ENCODE measurements around the gene AGBL4.

Gene AGBL4

DNA sequence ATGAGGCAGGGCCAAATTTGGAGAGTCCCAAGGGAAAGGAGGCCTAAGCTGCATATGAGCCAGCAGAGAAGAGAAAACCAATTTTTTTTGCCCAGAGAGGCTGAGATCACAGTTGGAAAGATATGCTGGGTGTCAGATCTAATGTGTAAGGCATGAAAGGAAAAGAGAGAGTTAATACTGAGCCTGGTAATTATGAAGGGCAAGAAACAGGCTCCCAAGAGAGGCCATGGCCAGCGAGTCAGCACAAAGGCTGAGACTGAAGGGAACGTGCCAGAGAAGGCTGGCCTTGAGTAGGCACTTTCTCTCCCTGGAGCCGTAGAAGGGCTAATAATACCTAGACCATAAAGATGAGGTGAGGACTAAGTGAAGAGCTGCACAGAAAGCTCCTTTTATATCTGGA is 1215.3 kb downstream of the AGBL4 start:
- DNase-seq: no peak

GRCh38 chr1:48807554-48808260 is 1216.0 kb downstream of the AGBL4 start:
- DNase-seq: no peak

- no peak for DNase-seq
These were observed 1220.3 kb downstream of the AGBL4 start for GRCh38 chr1:48803474-48803873.

DNA sequence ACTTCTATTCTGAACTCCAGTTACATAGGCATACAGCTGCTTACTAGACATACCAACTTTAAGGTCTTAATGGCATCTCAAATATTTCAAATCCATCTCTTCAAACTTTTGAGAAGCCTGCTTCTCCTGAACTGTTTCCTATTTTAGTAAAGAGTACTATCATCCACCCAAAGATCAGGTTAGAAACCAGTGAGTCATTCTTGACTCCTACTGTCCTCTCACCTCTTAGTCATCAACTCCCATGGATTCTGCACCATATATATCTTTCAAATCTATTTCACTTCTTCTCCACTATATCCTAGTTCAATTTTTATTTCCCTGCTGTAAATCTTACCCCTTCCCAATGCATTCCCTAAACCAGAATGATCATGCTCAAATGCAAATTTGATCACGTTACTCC is 1228.9 kb downstream of the AGBL4 start:
- no peak for DNase-seq

DNA sequence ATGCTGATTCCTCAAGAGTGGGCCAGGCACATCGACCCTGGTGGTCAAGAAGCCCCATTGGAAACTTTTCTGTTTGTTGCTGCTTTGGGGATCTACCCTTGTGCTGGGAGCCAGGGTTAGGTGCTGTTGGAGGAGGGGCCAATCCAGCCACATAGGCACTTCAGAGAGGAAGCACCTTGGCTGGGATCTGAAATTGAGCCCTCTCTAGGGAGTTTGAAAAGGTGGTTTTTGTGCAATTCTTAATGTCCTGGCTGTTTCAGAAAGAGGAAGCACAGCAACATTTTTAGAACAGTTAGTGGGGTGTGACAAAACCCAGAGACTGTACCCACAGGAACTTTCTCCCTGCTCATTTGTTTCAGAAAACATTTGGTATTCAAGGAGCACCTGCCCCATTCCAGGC is 1229.9 kb downstream of the AGBL4 start:
- no peak for DNase-seq

- DNase-seq: no peak
These were observed 1230.8 kb downstream of the AGBL4 start for GRCh38 chr1:48792961-48793360.

DNA sequence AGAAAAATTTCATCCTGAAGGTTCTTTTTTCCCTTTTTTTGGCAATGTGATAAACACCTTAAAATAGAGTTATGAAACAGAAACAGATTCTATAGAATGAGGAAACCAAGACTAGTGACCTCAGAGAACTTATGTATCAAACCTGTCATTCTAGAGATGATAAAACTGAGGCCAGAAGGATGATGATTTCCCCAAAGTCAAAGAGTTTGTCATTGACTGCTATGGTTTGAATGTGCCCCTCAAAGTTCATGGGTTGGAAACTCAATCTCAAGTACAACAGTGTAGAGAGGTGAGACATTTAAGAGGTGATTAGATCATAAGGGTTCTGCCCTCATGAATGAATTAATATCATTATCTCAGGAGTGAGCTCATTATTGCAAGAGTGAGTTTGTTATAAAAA is 1233.4 kb downstream of the AGBL4 start:
- DNase-seq: no peak

DNA sequence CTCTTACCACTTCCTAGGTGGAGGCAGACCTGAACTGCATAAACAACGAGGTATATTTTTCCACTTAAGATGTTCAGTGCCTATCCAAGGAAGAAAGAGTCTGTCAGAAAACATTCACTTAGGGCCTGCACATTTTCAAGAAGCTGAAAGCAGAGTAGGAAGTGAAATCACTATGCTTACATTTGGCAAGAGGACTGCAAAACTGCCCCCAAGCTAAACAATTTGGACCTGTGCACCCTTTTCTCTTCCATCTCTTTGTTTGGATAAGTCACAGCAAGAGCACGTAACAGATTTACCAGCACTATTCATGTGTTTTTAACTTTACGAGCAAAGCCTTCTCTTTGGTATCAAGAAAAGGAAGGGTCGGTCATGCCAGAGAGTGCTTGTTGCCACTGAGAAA is 1233.9 kb downstream of the AGBL4 start:
- DNase-seq: no peak

GRCh38 chr1:48785869-48786268 is 1237.9 kb downstream of the AGBL4 start:
- DNase-seq: no peak

- DNase-seq: no peak
These were observed 1239.5 kb downstream of the AGBL4 start for GRCh38 chr1:48784301-48784700.

- DNase-seq: no peak
These were observed 1246.4 kb downstream of the AGBL4 start for GRCh38 chr1:48777219-48777895.

GRCh38 chr1:48776393-48777218 is 1247.1 kb downstream of the AGBL4 start, which contains the start of gene BEND5:
TSS of gene BEND5 (minus strand) at chr1:48776891. CDS start at chr1:48776831, 60 bp downstream.
- peak; percentile 76 to 80 for DNase-seq

DNA sequence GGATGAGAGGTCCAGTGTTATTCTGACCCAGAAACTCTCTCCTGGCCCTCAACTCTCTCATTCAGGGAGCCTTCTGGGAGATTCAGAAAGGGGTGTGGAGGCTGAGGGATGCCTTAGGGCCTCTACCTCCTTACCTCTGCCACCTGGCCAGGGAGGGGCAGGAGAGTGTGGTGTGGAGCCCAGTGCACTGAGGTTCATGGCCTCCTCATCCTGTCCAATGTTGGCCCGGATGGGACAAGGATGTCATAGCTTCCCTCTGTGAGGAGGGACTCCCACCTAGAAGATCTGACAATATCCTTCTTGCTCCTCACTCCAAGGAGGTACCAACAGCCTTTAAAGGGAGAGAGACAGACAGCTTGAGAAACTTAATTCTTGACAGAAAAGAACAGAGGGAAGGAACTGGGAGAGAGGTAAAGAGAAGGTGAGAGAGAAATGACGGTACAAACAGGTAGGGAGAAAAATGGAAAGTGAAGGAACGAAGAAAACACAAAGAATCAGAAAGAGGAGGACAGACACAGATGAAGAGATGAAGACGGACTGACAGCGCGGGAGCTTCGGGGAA is 1247.8 kb downstream of the AGBL4 start:
- peak in 1 of 2 experiments; percentile 3 for DNase-seq

DNA sequence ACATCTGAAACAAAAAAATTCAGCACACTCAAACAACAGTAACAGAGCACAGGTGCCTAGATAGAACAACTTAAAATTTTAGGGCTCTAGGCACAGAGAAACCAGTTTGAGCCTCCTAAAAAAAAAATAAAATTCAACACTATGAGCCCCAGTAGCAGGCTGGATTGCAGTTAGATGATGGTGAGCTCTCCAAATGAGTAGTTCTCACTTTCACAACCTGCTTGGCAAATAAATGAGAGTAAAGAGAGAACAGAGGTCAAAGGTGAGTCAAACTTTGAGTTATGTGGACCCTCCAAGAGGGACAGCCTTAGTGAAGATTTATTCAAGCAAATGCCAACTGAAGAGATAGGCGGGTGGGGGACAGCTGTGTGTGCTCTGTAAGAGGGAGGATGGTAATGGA is 1250.6 kb downstream of the AGBL4 start:
- DNase-seq: no peak

DNA sequence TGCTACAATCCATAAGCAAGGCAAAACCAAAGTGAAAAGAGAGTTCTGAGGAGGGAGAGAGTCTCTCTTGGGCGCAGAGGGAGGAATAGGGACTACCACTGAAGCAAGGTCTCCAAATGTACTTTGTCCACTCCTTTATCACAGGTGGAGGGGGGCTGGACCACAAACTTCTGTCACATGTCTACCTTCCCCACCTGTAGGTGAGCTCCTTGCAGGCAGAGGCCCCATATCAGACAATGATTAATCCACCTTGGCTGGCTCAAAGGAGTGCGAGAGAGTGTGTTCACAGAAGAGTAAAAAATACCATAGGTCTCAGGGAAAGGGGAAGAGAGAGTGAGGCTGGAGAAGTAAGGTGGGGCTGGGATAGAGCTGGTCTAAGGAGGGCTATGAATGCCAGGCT is 1251.5 kb downstream of the AGBL4 start:
- DNase-seq: no peak

DNA sequence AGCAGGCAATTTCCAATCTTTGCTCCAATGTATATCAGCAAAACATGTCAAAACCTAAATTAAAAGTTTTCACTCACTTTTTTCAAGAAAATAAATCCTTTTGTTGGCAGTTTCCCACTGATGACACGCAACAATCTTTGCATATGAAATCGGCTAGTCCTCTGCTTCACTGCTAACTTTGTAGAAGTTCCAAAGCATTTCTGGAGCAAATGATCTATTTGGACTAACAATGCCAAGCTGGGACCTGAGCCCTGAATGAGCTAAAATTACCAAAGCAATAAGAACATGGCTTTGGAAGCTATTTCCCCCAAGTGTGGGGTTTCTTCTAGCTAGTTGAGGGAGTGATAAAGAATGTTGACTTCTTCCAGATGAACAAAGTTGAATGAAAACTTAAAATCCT is 1252.2 kb downstream of the AGBL4 start:
- DNase-seq: no peak

DNA sequence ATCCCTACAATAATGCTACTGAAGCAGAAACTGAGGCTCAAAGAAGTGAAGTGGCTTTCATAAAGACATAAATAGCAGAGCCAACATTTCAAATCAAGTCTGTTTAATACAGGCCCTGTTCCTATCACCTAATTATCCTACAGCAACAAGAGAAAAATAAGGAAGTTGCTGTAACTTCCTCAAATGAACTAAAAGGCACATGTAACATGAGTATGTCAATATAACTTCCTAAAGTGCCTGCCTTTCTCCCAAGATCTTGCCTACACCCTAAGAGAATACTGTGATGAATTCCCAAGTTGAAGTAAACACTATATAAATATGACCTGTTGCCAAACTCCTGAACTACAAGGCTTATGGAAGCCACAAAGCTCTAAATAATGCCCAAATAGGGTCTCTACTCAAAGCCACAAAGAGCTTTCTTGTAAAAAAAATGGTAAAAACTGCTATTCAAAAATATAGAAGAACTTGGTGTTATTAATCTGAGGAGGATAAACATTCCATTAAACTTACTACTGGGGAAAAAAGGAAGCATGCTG is 1255.7 kb downstream of the AGBL4 start:
- no peak for DNase-seq

DNA sequence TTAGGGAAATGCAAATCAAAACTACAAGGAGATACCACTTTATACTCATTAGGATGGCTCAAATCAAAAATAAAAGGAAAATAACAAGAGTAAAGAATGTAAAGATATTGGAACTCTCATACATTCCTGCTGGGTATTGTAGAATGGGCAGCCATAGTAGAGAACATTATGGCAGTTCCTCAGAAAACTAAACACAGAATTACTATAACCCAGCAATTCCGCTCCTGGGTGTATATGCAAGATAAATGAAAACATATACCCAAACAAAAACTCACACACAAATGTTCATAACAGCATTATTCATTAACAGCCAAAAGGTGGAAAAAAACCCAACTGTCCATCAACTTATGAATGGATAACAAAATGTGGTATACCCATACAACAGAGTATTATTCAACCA is 1258.4 kb downstream of the AGBL4 start:
- DNase-seq: no peak

GRCh38 chr1:48761986-48762385 is 1261.8 kb downstream of the AGBL4 start:
- DNase-seq: no peak

- no peak for DNase-seq
These were observed 1262.3 kb downstream of the AGBL4 start for GRCh38 chr1:48761411-48761810.

DNA sequence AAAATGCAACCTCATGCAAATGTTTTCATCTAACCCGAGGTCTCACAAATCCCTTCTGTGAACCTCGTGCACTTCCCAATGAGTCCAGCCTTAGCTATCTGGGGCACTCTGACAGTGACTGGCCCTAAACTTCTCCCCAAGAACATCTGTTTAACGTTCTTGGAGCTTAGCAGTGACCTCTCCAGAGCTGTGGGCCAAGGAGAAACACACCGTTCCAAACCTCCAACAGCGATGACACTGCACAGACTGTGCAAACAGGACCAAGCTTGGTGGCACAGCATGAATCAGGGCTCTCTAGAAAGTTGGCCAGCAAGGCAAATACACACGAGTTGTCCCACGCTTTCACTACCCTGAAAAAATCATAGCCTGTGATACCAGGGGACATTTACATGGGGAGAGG is 1262.9 kb downstream of the AGBL4 start:
- no peak for DNase-seq

- DNase-seq: no peak
These were observed 1264.8 kb downstream of the AGBL4 start for GRCh38 chr1:48758976-48759375.

- no peak for DNase-seq
These were observed 1266.4 kb downstream of the AGBL4 start for GRCh38 chr1:48757363-48757762.
